ENCODE measurements around the gene COL9A2. TPM values are rescaled to one million over a fixed set of nuclear protein-coding genes. Genes with fewer than 3 reads are reported as not detected.

Gene COL9A2
- total and polyA plus RNA-seq, 2 donors (not counting 3 experiments of a cell fraction or from before 2014, with no cell fraction given), result 0.64 to 0.69 TPM

- no peak for DNase-seq (ENCODE audit: low read depth, low spot score)
- H3K9me3 ChIP-seq (replicated peaks; ENCODE audit: control insufficient read depth, insufficient read depth, low read length), result no peaks in the 10 kb centered on the region
Observed at GRCh38 chr1:40352126-40352525, 35.0 kb upstream of the COL9A2 start.

DNA sequence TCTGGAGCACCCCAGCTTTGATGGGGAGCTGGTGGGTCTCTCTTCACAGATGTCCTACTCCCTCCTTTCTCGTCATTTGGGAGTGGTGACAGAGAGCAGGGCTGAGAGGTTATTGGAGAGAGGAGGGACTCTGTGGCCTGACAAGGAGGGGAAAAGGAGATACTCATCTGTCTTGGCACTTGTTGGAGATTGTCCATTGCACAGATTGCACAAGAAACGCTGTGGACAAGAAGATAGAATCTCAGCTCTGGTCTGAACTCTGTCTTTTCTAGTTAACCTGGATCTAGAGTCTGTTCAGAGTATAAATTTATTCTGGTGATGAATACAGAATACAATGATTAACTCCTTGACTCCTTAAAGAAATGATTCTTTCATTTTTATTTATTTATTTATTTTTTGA, 34.0 kb upstream of the COL9A2 start:
- no peak overlapping the region for H3K4me3 ChIP-seq (replicated peaks in 1 of 3; ENCODE audit: insufficient read depth in 1 of 3, low read depth in 1 of 3, low read length in 3 of 3)
- intact Hi-C loops (cut with micrococcal nuclease) (no loop called here), dilution Hi-C loops (cut with MboI; ENCODE audit: extremely low pct_ligation_motif_present, low sequenced_read_pairs) (no loop called here)
- peaks cover 0 to 1% of the 10 kb centered on the region in 2 experiments for H3K27me3 ChIP-seq (ENCODE audit: control insufficient read depth in 2 of 2, insufficient read depth in 2 of 2, low read length in 2 of 2)
- no peak for FAIRE-seq
- H2AFZ ChIP-seq (ENCODE audit: low read depth, low read length), result no peak overlapping the region
- ChIA-PET CTCF (interaction anchor here (1.3 to 8.3 kb wide), 4 partner anchors 12 to 198 kb away, joined by 3 to 46 read pairs (median 4); no protein-coding TSS in a partner anchor), POLR2A (no interaction called here)
- H3K79me2 ChIP-seq (ENCODE audit: control insufficient read depth, insufficient read depth, low read length), result no peaks in the 10 kb centered on the region
- H4K20me1 ChIP-seq (replicated peaks; ENCODE audit: control insufficient read depth, extremely low read depth, insufficient read depth, low read length), result no peaks in the 10 kb centered on the region
- no peak overlapping the region for H3K27ac ChIP-seq (ENCODE audit: insufficient read depth, low read depth, low read length)
- H3K9ac ChIP-seq (replicated peaks; ENCODE audit: extremely low read depth, insufficient read depth, low read length), result no peak overlapping the region
- DNase-seq (ENCODE audit: low read depth, low spot score), result no peak
- BruUV-seq (replicated peaks), result no TSS peak
- no peak for TF ChIP-seq FOS (IDR thresholded peaks at IDR 0.05; ENCODE audit: borderline replicate concordance, insufficient read depth, low read length)
- no peak for TF ChIP-seq JUN (IDR thresholded peaks at IDR 0.05; ENCODE audit: borderline replicate concordance, insufficient read depth, insufficient read length, low read depth)
- TF ChIP-seq GATA2 (IDR thresholded peaks at IDR 0.05; ENCODE audit: insufficient read depth, insufficient read length, low read depth, low read length), result no peak
- TF ChIP-seq, protein P1, sequence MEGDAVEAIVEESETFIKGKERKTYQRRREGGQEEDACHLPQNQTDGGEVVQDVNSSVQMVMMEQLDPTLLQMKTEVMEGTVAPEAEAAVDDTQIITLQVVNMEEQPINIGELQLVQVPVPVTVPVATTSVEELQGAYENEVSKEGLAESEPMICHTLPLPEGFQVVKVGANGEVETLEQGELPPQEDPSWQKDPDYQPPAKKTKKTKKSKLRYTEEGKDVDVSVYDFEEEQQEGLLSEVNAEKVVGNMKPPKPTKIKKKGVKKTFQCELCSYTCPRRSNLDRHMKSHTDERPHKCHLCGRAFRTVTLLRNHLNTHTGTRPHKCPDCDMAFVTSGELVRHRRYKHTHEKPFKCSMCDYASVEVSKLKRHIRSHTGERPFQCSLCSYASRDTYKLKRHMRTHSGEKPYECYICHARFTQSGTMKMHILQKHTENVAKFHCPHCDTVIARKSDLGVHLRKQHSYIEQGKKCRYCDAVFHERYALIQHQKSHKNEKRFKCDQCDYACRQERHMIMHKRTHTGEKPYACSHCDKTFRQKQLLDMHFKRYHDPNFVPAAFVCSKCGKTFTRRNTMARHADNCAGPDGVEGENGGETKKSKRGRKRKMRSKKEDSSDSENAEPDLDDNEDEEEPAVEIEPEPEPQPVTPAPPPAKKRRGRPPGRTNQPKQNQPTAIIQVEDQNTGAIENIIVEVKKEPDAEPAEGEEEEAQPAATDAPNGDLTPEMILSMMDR (IDR thresholded peaks at IDR 0.05; ENCODE audit: extremely low read depth in 1 of 2, insufficient read depth in 1 of 2, low read depth in 1 of 2, low read length in 2 of 2), result no peak
- no peak for TF ChIP-seq EZH2 (IDR thresholded peaks at IDR 0.05; ENCODE audit: borderline replicate concordance, low read depth, low read length, severe bottlenecking)
- H3K4me1 ChIP-seq (ENCODE audit: control insufficient read depth, extremely low read depth, insufficient read depth, low read length), result no peaks in the 10 kb centered on the region
- no peaks in the 10 kb centered on the region for H3K9me1 ChIP-seq (replicated peaks; ENCODE audit: control insufficient read depth, extremely low read depth, insufficient read depth, low read length)
- no peaks in the 10 kb centered on the region for H3K9me3 ChIP-seq (replicated peaks; ENCODE audit: control insufficient read depth, insufficient read depth, low read length)
- no peak overlapping the region for H3K4me2 ChIP-seq (ENCODE audit: insufficient read depth, low read length)
- no peaks in the 10 kb centered on the region for H3K36me3 ChIP-seq (ENCODE audit: control insufficient read depth in 2 of 2, extremely low read depth in 1 of 2, insufficient read depth in 2 of 2, low read length in 2 of 2)

More at GRCh38 chr1:40352126-40352525, 35.0 kb upstream of the COL9A2 start:
- Histone ChIP-seq H3K9me1 (replicated peaks; ENCODE audit: control insufficient read depth, extremely low read depth, insufficient read depth, low read length) (no peaks in the 10 kb centered on the region), H4K20me1 (replicated peaks; ENCODE audit: control insufficient read depth, extremely low read depth, insufficient read depth, low read length) (no peaks in the 10 kb centered on the region), H3K4me2 (ENCODE audit: insufficient read depth, low read length) (no peak overlapping the region), H3K27me3 (ENCODE audit: control insufficient read depth in 2 of 2, insufficient read depth in 2 of 2, low read length in 2 of 2) (peaks cover 0 to 1% of the 10 kb centered on the region in 2 experiments), H3K4me1 (ENCODE audit: control insufficient read depth, extremely low read depth, insufficient read depth, low read length) (no peaks in the 10 kb centered on the region), H3K4me3 (replicated peaks in 1 of 3; ENCODE audit: insufficient read depth in 1 of 3, low read depth in 1 of 3, low read length in 3 of 3) (no peak overlapping the region), H2AFZ (ENCODE audit: low read depth, low read length) (no peak overlapping the region), H3K9ac (replicated peaks; ENCODE audit: extremely low read depth, insufficient read depth, low read length) (no peak overlapping the region), H3K27ac (ENCODE audit: insufficient read depth, low read depth, low read length) (no peak overlapping the region), H3K79me2 (ENCODE audit: control insufficient read depth, insufficient read depth, low read length) (no peaks in the 10 kb centered on the region), H3K36me3 (ENCODE audit: control insufficient read depth in 2 of 2, extremely low read depth in 1 of 2, insufficient read depth in 2 of 2, low read length in 2 of 2) (no peaks in the 10 kb centered on the region)
- no TSS peak for BruUV-seq (replicated peaks)
- intact Hi-C loops (cut with micrococcal nuclease), result no loop called here
- CTCF ChIA-PET, result interaction anchor here (1.2 to 8.3 kb wide), 6 partner anchors 11 to 208 kb away, joined by 3 to 46 read pairs (median 4); no protein-coding TSS in a partner anchor
- POLR2A ChIA-PET, result no interaction called here
- no peak for TF ChIP-seq EZH2 (IDR thresholded peaks at IDR 0.05; ENCODE audit: borderline replicate concordance, low read depth, low read length, severe bottlenecking)
- TF ChIP-seq MYC (IDR thresholded peaks at IDR 0.05; ENCODE audit: low read depth, low read length), result no peak
- TF ChIP-seq FOS (IDR thresholded peaks at IDR 0.05; ENCODE audit: borderline replicate concordance, insufficient read depth, low read length), result no peak
- TF ChIP-seq, protein P2, sequence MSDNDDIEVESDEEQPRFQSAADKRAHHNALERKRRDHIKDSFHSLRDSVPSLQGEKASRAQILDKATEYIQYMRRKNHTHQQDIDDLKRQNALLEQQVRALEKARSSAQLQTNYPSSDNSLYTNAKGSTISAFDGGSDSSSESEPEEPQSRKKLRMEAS (IDR thresholded peaks at IDR 0.05; ENCODE audit: insufficient read depth, insufficient read length), result no peak
- FAIRE-seq, result no peak
- dilution Hi-C loops (cut with MboI; ENCODE audit: extremely low pct_ligation_motif_present, low sequenced_read_pairs), result no loop called here
